MCF 10A (cell line): ENCODE data around the gene STEAP1B. TPM values are rescaled to one million over a fixed set of nuclear protein-coding genes. Genes with fewer than 3 reads are reported as not detected.

Experiments
- BruUV-seq: library from RNA; stranded (reverse); fragments of 400-500 nt; replicated peaks from 2 replicates; lab custom pipeline; 2021; lab: Mats Ljungman, UMichigan
- CTCF ChIA-PET: fragments of 300-600 bp; sonication (Branson Sonifier 250); formaldehyde crosslinking; extraction: SDS; loops from one replicate; lab custom pipeline; 2021; ENCODE audit warnings: antibody characterized with exemption, inconsistent platforms; lab: Yijun Ruan, JAX
- POLR2A ChIA-PET: fragments of 300-600, 350-650 bp; sonication (Branson Sonifier 250); formaldehyde crosslinking; extraction: SDS; loops from one replicate; lab custom pipeline; 2020; ENCODE audit warnings: antibody characterized with exemption, inconsistent platforms; lab: Yijun Ruan, JAX
- DNase-seq: peaks from one replicate; pipeline ENCODE4 v3.0.0-alpha.2; 2018; ENCODE audit not compliant: unreplicated experiment
- H3K27ac Mint-ChIP-seq: one replicate; pipeline ENCODE4 v1.8.0; 2022; ENCODE audit warnings: mild to moderate bottlenecking, low read depth, mixed read lengths; ENCODE audit not compliant: unreplicated experiment
- H3K27me3 Mint-ChIP-seq: one replicate; pipeline ENCODE4 v1.8.0; 2022; ENCODE audit warnings: mixed read lengths; ENCODE audit not compliant: insufficient read depth, unreplicated experiment
- H3K36me3 Mint-ChIP-seq: one replicate; pipeline ENCODE4 v1.8.0; 2022; ENCODE audit warnings: mild to moderate bottlenecking, moderate library complexity, mixed read lengths; ENCODE audit not compliant: insufficient read depth, unreplicated experiment
- H3K4me1 Mint-ChIP-seq: one replicate; pipeline ENCODE4 v1.8.0; 2022; ENCODE audit warnings: mixed read lengths; ENCODE audit not compliant: insufficient read depth, unreplicated experiment
- H3K4me3 Mint-ChIP-seq: one replicate; pipeline ENCODE4 v1.8.0; 2022; ENCODE audit warnings: mild to moderate bottlenecking, moderate library complexity, mixed read lengths; ENCODE audit not compliant: unreplicated experiment
- H3K9me3 Mint-ChIP-seq: one replicate; pipeline ENCODE4 v1.8.0; 2022; ENCODE audit warnings: mixed read lengths; ENCODE audit not compliant: unreplicated experiment
- CTCF ChIP-seq: fragments of 200-600 bp; IDR thresholded peaks from one replicate; pipeline ENCODE4 v1.8.0; 2022; ENCODE audit warnings: antibody characterized with exemption, mild to moderate bottlenecking; ENCODE audit not compliant: unreplicated experiment
- intact Hi-C: fragments of 100-400 bp; cut with micrococcal nuclease; formaldehyde crosslinking; loops from 2 replicates; pipeline ENCODE4 v1.14.1; 2022
- total RNA-seq: library from RNA; stranded (reverse); gene quantifications from 2 replicates; pipeline ENCODE4 v1.2.3, GENCODE V29; 2022

The STEAP1B gene
- total RNA-seq, 1 experiment from 2014 or later = not detected

DNA sequence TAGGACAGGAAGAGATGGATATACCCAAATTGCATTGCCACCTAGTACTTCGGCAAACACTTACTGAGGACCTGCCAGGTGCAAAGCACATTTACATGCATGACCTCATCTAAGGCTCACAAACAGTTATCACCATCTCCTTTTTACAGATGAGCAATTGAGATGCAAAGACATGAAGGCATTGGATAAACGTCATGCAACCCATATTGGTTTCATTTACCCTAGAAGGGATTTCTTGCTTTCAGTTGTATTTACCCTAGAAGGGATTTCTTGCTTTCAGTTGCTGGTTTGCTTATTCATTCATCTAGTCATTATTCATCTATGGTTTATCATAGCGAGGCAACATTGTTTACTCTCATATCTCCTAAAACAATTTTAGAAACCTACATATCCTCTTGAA is 52.2 kb downstream of the STEAP1B start:
- no peaks in the 10 kb centered on the region for H3K27me3 Mint-ChIP-seq
- intact Hi-C loops = no loop called here
- BruUV-seq = no TSS peak
- no peak for TF ChIP-seq CTCF
- no peak for DNase-seq
- CTCF ChIA-PET = no interaction called here
- no peak overlapping the region for H3K27ac Mint-ChIP-seq
- H3K4me3 Mint-ChIP-seq = no peak overlapping the region
- POLR2A ChIA-PET = no interaction called here
- H3K4me1 Mint-ChIP-seq = peaks cover 20% of the 10 kb centered on the region
- no peaks in the 10 kb centered on the region for H3K9me3 Mint-ChIP-seq
- no peaks in the 10 kb centered on the region for H3K36me3 Mint-ChIP-seq

GRCh38 chr7:22447008-22447407 is 53.0 kb downstream of the STEAP1B start:
- peaks cover 14% of the 10 kb centered on the region for H3K4me1 Mint-ChIP-seq
- no peaks in the 10 kb centered on the region for H3K27me3 Mint-ChIP-seq
- DNase-seq = no peak
- no TSS peak for BruUV-seq
- TF ChIP-seq CTCF = no peak
- ChIA-PET CTCF (no interaction called here), POLR2A (no interaction called here)
- no peaks in the 10 kb centered on the region for H3K36me3 Mint-ChIP-seq
- H3K27ac Mint-ChIP-seq = no peak overlapping the region
- no peaks in the 10 kb centered on the region for H3K9me3 Mint-ChIP-seq
- intact Hi-C loops = no loop called here
- H3K4me3 Mint-ChIP-seq = no peak overlapping the region

DNA sequence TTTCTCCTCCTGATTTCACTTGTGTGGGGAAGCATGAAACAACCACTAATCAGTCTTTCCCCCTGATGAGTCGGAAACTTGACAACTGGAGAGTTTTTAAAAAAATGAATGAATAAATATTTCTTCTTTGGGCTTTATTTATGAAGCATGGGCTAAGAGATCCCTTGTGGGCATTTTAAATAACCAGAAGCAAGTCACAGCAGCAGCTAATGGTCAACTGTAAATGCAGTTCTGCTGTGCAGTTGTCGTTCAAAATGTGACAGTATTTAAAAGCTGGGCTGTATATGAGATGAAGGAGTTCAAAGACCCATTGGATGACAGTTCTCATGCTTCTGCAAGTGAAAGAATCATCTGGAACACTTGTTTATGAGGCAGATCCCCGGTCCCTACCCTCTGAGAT is 54.1 kb downstream of the STEAP1B start:
- CTCF ChIA-PET = interaction anchor here (0.7 to 1.0 kb wide), 2 partner anchors 301 to 335 kb away, joined by 3 read pairs; no protein-coding TSS in a partner anchor
- TF ChIP-seq CTCF = no peak
- Mint-ChIP-seq H3K4me3 (no peak overlapping the region), H3K4me1 (peaks cover 11% of the 10 kb centered on the region), H3K9me3 (no peaks in the 10 kb centered on the region), H3K27ac (no peak overlapping the region), H3K36me3 (no peaks in the 10 kb centered on the region), H3K27me3 (no peaks in the 10 kb centered on the region)
- intact Hi-C loops = no loop called here
- POLR2A ChIA-PET = no interaction called here
- no peak for DNase-seq
- no TSS peak for BruUV-seq

- Mint-ChIP-seq H3K27me3 (no peaks in the 10 kb centered on the region), H3K4me1 (peaks cover 11% of the 10 kb centered on the region), H3K4me3 (no peak overlapping the region), H3K36me3 (no peaks in the 10 kb centered on the region), H3K27ac (no peak overlapping the region), H3K9me3 (no peaks in the 10 kb centered on the region)
- peak; percentile 42 for DNase-seq
- ChIA-PET CTCF (interaction anchor here (0.7 to 1.0 kb wide), 3 partner anchors 300 to 363 kb away, joined by 3 read pairs; no protein-coding TSS in a partner anchor), POLR2A (no interaction called here)
- intact Hi-C loops = no loop called here
- no peak for TF ChIP-seq CTCF
- BruUV-seq = no TSS peak
Observed at GRCh38 chr7:22445140-22445743, 54.7 kb downstream of the STEAP1B start.
